CD4-positive, alpha-beta memory T cell (primary cell): ENCODE results near the gene RFK. TPM values are rescaled to one million over a fixed set of nuclear protein-coding genes. Genes with fewer than 3 reads are reported as not detected.
"Not testable (repeated sequence)": the region's sequence is repeated elsewhere in the genome, so short reads cannot be mapped to it uniquely, and the experiment has no call there.

Experiments used
- CTCF ChIA-PET: fragments of 350-600 bp; sonication (Branson Sonifier 250); formaldehyde crosslinking; loops from one replicate; lab custom pipeline; 2021; ENCODE audit warnings: inconsistent platforms; ENCODE audit not compliant: partially characterized antibody; lab: Charles Lee
- POLR2A ChIA-PET: fragments of 350-600 bp; sonication (Branson Sonifier 250); formaldehyde crosslinking; loops from one replicate; lab custom pipeline; 2021; ENCODE audit not compliant: partially characterized antibody; lab: Charles Lee
- DNase-seq, 5 donors: peaks; one replicate each; pipeline versions ENCODE4 v3.0.0 to v3.0.0-alpha.2; 2020 to 2022; ENCODE audit warnings: mixed read lengths in 1 of 5
- H3K27ac ChIP-seq: one replicate; pipeline ENCODE4 v1.7.0; 2013; ENCODE audit warnings: low read depth, low read length
- H3K27me3 ChIP-seq: 2 replicates; pipeline ENCODE4 v1.7.0; 2013; ENCODE audit warnings: mild to moderate bottlenecking, low read length, moderate library complexity; ENCODE audit not compliant: insufficient read depth
- H3K36me3 ChIP-seq: 2 replicates; pipeline ENCODE4 v1.7.0; 2013; ENCODE audit warnings: mild to moderate bottlenecking, low read length, moderate library complexity; ENCODE audit not compliant: insufficient read depth
- H3K4me1 ChIP-seq: 2 replicates; pipeline ENCODE4 v1.7.0; 2013; ENCODE audit warnings: mild to moderate bottlenecking, low read length, moderate library complexity; ENCODE audit not compliant: insufficient read depth
- H3K4me3 ChIP-seq, 2 donors: one replicate each; pipeline ENCODE4 v1.7.0; 2013; ENCODE audit warnings: low read length in 2 of 2, mild to moderate bottlenecking in 1 of 2
- H3K9me3 ChIP-seq, 2 donors: one replicate each; pipeline ENCODE4 v1.7.0; 2013; ENCODE audit warnings: low read length in 2 of 2, control low read depth in 1 of 2; ENCODE audit not compliant: control insufficient read depth in 1 of 2
- H3K27ac Mint-ChIP-seq, 7 donors: one replicate each; pipeline ENCODE4 v1.8.0; 2020 to 2021; ENCODE audit warnings: mixed read lengths in 7 of 7, mild to moderate bottlenecking in 6 of 7, inconsistent platforms in 3 of 7, moderate library complexity in 3 of 7
- H3K27me3 Mint-ChIP-seq, 2 donors: one replicate each; pipeline ENCODE4 v1.8.0; 2020 to 2021; ENCODE audit warnings: mixed read lengths in 2 of 2
- H3K36me3 Mint-ChIP-seq, 2 donors: one replicate each; pipeline ENCODE4 v1.8.0; 2020 to 2021; ENCODE audit warnings: mixed read lengths in 2 of 2, inconsistent platforms in 1 of 2, mild to moderate bottlenecking in 1 of 2
- H3K4me1 Mint-ChIP-seq, 4 donors: one replicate each; pipeline ENCODE4 v1.8.0; 2020 to 2021; ENCODE audit warnings: mixed read lengths in 4 of 4, mild to moderate bottlenecking in 1 of 4
- H3K4me3 Mint-ChIP-seq, 8 donors: one replicate each; pipeline ENCODE4 v1.8.0; 2020 to 2021; ENCODE audit warnings: mixed read lengths in 8 of 8, mild to moderate bottlenecking in 7 of 8, moderate library complexity in 6 of 8, inconsistent platforms in 3 of 8
- H3K9me3 Mint-ChIP-seq, 8 donors: one replicate each; pipeline ENCODE4 v1.8.0; 2020 to 2021; ENCODE audit warnings: mixed read lengths in 8 of 8, mild to moderate bottlenecking in 5 of 8, inconsistent platforms in 3 of 8, moderate library complexity in 1 of 8
- intact Hi-C: fragments of 100-400 bp; cut with micrococcal nuclease; formaldehyde crosslinking; loops from one replicate; pipeline ENCODE4 v1.15.1; 2023
- polyA plus RNA-seq, 2 donors: library from polyadenylated mRNA; unstranded; fragments of 300-500 nt; fragmentation: Illumina TruSeq; gene quantifications; one replicate each; pipeline ENCODE4 v1.2.3, GENCODE V29; 2021
- total RNA-seq, 2 experiments: library from RNA; stranded (reverse); gene quantifications; one replicate each; pipeline ENCODE4 v1.2.3, GENCODE V29; 2021

The RFK gene
- 10 to 100 TPM; 13.5 to 16.8 TPM for total RNA-seq
- polyA plus RNA-seq = 10 to 100 TPM; 28.4 to 42.9 TPM

DNA sequence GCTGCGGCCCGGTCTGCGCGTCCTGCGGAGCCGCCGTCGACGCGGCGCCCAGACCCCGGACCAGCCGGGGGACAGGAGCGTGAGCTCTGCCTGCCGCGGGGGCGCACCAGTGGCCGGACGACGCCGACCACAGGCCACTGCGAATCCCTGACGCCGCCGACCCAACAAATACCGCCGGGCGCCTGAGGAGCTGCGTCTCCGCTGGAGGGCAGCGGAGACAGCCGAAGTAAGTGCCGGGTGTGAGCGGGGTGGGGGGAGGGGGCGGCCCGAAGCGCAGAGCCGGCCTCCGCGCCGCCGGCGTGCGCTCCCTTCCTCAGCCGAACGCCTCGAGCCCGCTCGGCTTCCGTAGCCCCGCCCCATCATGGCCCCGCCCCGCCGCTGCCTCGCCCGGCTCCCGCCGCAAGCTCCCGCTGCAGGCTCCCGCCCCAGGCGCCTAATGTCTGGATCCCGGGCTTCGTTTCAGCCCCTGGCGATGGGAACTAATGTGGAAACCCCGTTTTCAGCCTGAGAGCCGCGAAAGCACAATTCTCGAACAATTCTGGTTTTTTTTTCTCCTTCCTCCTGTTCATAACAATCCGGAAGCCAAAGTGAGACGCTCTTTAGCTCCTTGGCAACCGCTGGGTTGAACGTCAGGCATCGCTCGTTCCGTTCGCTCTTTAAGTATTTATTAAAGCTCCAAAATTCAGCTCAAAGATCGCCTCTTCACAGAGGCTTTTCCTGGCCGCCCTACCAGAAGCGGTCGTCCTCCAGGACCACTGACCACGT, at the start of gene RFK:
Gene RFK (minus strand): TSS at position 232 of the 765 bp plus-strand sequence. CDS start 255 bp downstream, outside the sequence.
- H3K4me1 ChIP-seq = peaks cover 25% of the 10 kb centered on the region
- Mint-ChIP-seq H3K36me3 (peaks cover 8 to 17% of the 10 kb centered on the region in 2 donors), H3K27me3 (no peaks in the 10 kb centered on the region), H3K27ac (peak within 1 kb of the TSS; percentile 94 to 100 (median 98)), H3K4me1 (peaks cover 12 to 38% (median 25%) of the 10 kb centered on the region in 4 donors), H3K9me3 (peaks cover 0 to 2% (median 0%) of the 10 kb centered on the region in 8 donors), H3K4me3 (peak within 1 kb of the TSS; percentile 91 to 98 (median 95))
- peak; percentile 90 to 96 (median 93) for DNase-seq
- POLR2A ChIA-PET = interaction anchor here (0.6 to 3.0 kb wide), 22 partner anchors 8 to 1849 kb away, joined by 3 to 21 read pairs (median 4); partner anchors contain the start of genes C9orf40, GCNT1, NMRK1 and OSTF1
- no peaks in the 10 kb centered on the region for H3K36me3 ChIP-seq
- H3K9me3 ChIP-seq = no peaks in the 10 kb centered on the region
- CTCF ChIA-PET = interaction anchor here (0.7 to 3.9 kb wide), 22 partner anchors 9 to 1641 kb away, joined by 3 to 29 read pairs (median 4); partner anchors contain the start of gene GCNT1
- intact Hi-C loops = loop anchor here (1.0 to 10.0 kb wide), 9 partner anchors 9 to 1370 kb away; partner anchors contain the start of genes CARNMT1, GCNT1, NMRK1 and OSTF1
- H3K27ac ChIP-seq = peak within 1 kb of the TSS; percentile 79
- H3K27me3 ChIP-seq = no peaks in the 10 kb centered on the region
- peak within 1 kb of the TSS; percentile 72 to 74 for H3K4me3 ChIP-seq

DNA sequence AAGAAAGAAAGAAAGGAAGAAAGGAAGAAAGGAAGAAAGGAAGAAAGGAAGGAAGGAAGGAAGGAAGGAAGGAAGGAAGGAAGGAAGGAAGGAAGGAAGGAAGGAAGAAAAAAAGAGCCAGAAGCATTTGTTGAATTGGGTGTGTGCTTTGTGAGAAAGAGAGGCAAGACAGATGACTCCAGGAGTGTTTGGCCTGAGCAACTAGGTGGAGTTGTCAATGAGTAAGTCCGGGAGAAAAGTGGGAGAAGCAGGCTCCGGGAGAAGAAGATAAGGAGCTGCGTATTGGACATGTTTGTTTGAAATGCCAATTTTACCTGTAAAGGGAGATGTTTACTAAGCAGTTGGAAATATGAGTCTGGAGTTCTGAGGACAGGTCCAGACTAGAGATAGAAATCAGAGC, 49.7 kb upstream of the RFK start:
- peak overlapping the region in 2 of 7 donors; percentile 3 to 85 for H3K27ac Mint-ChIP-seq
- no peak overlapping the region for H3K4me3 ChIP-seq
- intact Hi-C loops = no loop called here

DNA sequence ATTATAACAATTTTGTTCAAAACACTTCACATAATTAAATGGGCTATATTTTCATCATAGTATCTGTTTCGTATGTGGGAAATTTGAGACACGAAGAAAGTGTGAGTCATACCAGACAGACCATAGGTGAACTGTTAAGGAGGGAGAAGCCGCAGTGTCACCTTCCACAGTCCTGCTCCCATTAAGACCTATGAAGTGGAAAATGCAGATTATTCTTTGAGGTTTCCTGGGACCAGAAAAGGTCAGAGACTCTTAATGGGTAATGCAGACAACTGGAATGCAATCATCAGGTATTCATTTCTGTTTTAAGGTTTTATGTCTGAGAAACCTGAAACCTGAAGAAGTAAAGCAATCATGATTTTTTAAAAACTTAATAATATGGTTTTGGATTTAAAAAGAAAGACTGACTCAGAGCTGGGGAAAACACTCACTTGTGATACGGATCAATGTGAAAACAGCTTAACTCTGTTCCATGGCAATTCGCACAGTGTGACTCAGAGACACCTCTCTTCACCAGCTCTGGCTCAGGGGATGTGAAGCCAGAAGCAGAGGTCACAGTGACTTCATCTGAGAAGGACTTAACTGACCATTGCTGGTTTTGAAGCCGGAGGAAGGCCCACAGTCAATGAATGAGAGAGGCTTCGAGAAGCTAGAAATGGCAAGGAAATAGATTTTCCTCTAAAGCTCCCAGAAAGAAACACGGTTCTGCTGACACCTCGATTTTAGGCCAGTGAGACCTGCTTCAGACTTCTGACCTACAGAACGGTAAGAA, 47.5 kb upstream of the RFK start:
- CTCF ChIA-PET = interaction anchor here (1.2 to 2.2 kb wide), 4 partner anchors 22 to 708 kb away, joined by 3 to 9 read pairs (median 4); partner anchors contain the start of gene RFK
- no peak overlapping the region for H3K4me3 ChIP-seq

More for the DNA sequence above, 49.7 kb upstream of the RFK start:
- ChIA-PET POLR2A (no interaction called here), CTCF (interaction anchor here (6.8 to 7.5 kb wide), 2 partner anchors 215 to 260 kb away, joined by 71 to 89 read pairs; no protein-coding TSS in a partner anchor)
- Mint-ChIP-seq H3K27me3 (no peaks in the 10 kb centered on the region), H3K9me3 (peaks cover 0 to 4% (median 2%) of the 10 kb centered on the region in 8 donors), H3K4me3 (peak overlapping the region in 2 of 8 donors; percentile 21 to 36), H3K36me3 (no peaks in the 10 kb centered on the region), H3K4me1 (peaks cover 0 to 14% (median 9%) of the 10 kb centered on the region in 4 donors)
- H3K36me3 ChIP-seq = no peaks in the 10 kb centered on the region
- no peak overlapping the region for H3K27ac ChIP-seq
- no peaks in the 10 kb centered on the region for H3K27me3 ChIP-seq
- peaks cover 15% of the 10 kb centered on the region for H3K4me1 ChIP-seq
- no peaks in the 10 kb centered on the region for H3K9me3 ChIP-seq
- DNase-seq = no peak

GRCh38 chr9:76438841-76439588, 44.8 kb upstream of the RFK start:
- ChIA-PET POLR2A (no interaction called here), CTCF (interaction anchor here (0.9 kb wide), 2 partner anchors 8 to 65 kb away, joined by 3 to 4 read pairs; no protein-coding TSS in a partner anchor)
- H3K27ac Mint-ChIP-seq = no peak overlapping the region
- no peaks in the 10 kb centered on the region for H3K36me3 ChIP-seq
- no peak overlapping the region for H3K4me3 ChIP-seq
- H3K9me3 ChIP-seq = no peaks in the 10 kb centered on the region
- intact Hi-C loops = no loop called here
- no peak overlapping the region for H3K27ac ChIP-seq
- peaks cover 2 to 3% of the 10 kb centered on the region in 2 donors for H3K27me3 Mint-ChIP-seq
- H3K4me1 Mint-ChIP-seq = peaks cover 0 to 6% (median 4%) of the 10 kb centered on the region in 4 donors
- H3K4me1 ChIP-seq = peaks cover 8% of the 10 kb centered on the region
- DNase-seq = no peak
- H3K4me3 Mint-ChIP-seq = no peak overlapping the region
- H3K9me3 Mint-ChIP-seq = peaks cover 0 to 4% (median 2%) of the 10 kb centered on the region in 8 donors
- H3K27me3 ChIP-seq = no peaks in the 10 kb centered on the region
- H3K36me3 Mint-ChIP-seq = no peaks in the 10 kb centered on the region

More for the DNA sequence above, 47.5 kb upstream of the RFK start:
- Mint-ChIP-seq H3K4me1 (peaks cover 0 to 12% (median 7%) of the 10 kb centered on the region in 4 donors), H3K4me3 (peak overlapping the region in 3 of 8 donors; percentile 7 to 31 (median 8)), H3K27ac (no peak overlapping the region), H3K9me3 (peaks cover 0 to 4% (median 2%) of the 10 kb centered on the region in 8 donors), H3K27me3 (peaks cover 0 to 2% of the 10 kb centered on the region in 2 donors), H3K36me3 (no peaks in the 10 kb centered on the region)
- DNase-seq = no peak
- Histone ChIP-seq H3K4me1 (peaks cover 8% of the 10 kb centered on the region), H3K9me3 (no peaks in the 10 kb centered on the region), H3K27me3 (no peaks in the 10 kb centered on the region), H3K36me3 (no peaks in the 10 kb centered on the region), H3K27ac (no peak overlapping the region)
- POLR2A ChIA-PET = no interaction called here
- intact Hi-C loops = no loop called here

DNA sequence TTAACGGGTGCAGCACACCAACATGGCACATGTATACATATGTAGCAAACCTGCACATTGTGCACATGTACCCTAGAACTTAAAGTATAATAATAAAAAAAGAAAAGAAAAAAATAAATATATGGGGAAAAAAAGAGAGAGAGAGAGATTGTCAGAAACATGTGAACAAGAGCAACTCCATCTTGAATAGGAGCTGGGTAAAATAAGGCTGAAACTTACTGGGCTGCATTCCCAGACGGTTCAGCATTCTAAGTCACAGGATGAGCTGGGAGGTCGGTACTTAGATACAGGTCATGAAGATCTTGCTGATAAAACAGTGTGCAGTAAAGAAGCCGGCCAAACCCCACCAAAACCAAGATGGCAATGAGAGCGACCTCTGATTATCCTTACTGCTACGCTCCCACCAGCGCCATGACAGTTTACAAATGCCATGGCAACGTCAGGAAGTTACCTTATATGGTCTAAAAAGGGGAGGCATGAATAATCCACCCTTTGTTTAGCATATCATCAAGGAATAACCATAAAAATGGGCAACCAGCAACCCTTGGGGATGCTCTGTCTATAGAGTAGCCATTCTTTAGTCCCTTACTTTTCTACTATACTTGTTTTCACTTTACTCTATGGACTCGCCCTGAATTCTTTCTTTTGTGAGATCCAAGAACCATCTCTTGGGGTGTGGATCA, 42.9 kb upstream of the RFK start:
- H3K36me3 ChIP-seq, H3K36me3 Mint-ChIP-seq, H3K4me1 ChIP-seq, H3K27me3 Mint-ChIP-seq, H3K9me3 Mint-ChIP-seq, DNase-seq, H3K27ac ChIP-seq, H3K4me3 Mint-ChIP-seq, H3K4me3 ChIP-seq, H3K27me3 ChIP-seq, H3K4me1 Mint-ChIP-seq, CTCF ChIA-PET, H3K9me3 ChIP-seq, intact Hi-C loops, POLR2A ChIA-PET: not testable (repeated sequence)
- peak overlapping the region in 2 of 7 donors; percentile 35 to 53 for H3K27ac Mint-ChIP-seq

GRCh38 chr9:76434897-76435296, 40.7 kb upstream of the RFK start:
- H3K4me3 Mint-ChIP-seq, H3K27me3 ChIP-seq, H3K4me1 Mint-ChIP-seq, H3K27me3 Mint-ChIP-seq, CTCF ChIA-PET, H3K27ac ChIP-seq, H3K9me3 Mint-ChIP-seq, intact Hi-C loops, H3K4me3 ChIP-seq, DNase-seq, H3K36me3 ChIP-seq, H3K27ac Mint-ChIP-seq, H3K36me3 Mint-ChIP-seq, H3K4me1 ChIP-seq, H3K9me3 ChIP-seq, POLR2A ChIA-PET: not testable (repeated sequence)
